ENCODE data around the gene GAMT. TPM values are rescaled to one million over a fixed set of nuclear protein-coding genes. Genes with fewer than 3 reads are reported as not detected.

GAMT gene
- total and polyA plus RNA-seq, 2 donors (not counting 3 experiments of a cell fraction or from before 2014, with no cell fraction given): 22.1 to 36.9 TPM

- dilution Hi-C loops (cut with MboI; ENCODE audit: extremely low pct_ligation_motif_present, low sequenced_read_pairs) (no loop called here), intact Hi-C loops (cut with micrococcal nuclease) (loop anchor here (1.0 to 5.0 kb wide), 5 partner anchors 18 to 104 kb away; partner anchors contain the start of genes DAZAP1 and GAMT)
- DNase-seq (ENCODE audit: low read depth, low spot score) (peak; percentile 89), FAIRE-seq (peak; percentile 91)
- no TSS peak for BruUV-seq (replicated peaks)
- Histone ChIP-seq H3K9me3 (replicated peaks; ENCODE audit: control insufficient read depth, insufficient read depth, low read length) (no peaks in the 10 kb centered on the region), H3K9me1 (replicated peaks; ENCODE audit: control insufficient read depth, extremely low read depth, insufficient read depth, low read length) (no peaks in the 10 kb centered on the region), H3K27ac (ENCODE audit: insufficient read depth, low read depth, low read length) (peak within 1 kb of the TSS; percentile 18), H3K27me3 (ENCODE audit: control insufficient read depth in 2 of 2, insufficient read depth in 2 of 2, low read length in 2 of 2) (no peaks in the 10 kb centered on the region), H3K79me2 (ENCODE audit: control insufficient read depth, insufficient read depth, low read length) (peaks cover 10% of the 10 kb centered on the region), H3K9ac (replicated peaks; ENCODE audit: extremely low read depth, insufficient read depth, low read length) (peak within 1 kb of the TSS; percentile 83), H2AFZ (ENCODE audit: low read depth, low read length) (peak within 1 kb of the TSS; percentile 74), H3K4me2 (ENCODE audit: insufficient read depth, low read length) (peak within 1 kb of the TSS; percentile 91), H3K4me3 (replicated peaks in 1 of 3; ENCODE audit: insufficient read depth in 1 of 3, low read depth in 1 of 3, low read length in 3 of 3) (peak within 1 kb of the TSS; percentile 69 to 84 (median 73)), H3K4me1 (ENCODE audit: control insufficient read depth, extremely low read depth, insufficient read depth, low read length) (peaks cover 7% of the 10 kb centered on the region), H4K20me1 (replicated peaks; ENCODE audit: control insufficient read depth, extremely low read depth, insufficient read depth, low read length) (no peaks in the 10 kb centered on the region), H3K36me3 (ENCODE audit: control insufficient read depth in 2 of 2, extremely low read depth in 1 of 2, insufficient read depth in 2 of 2, low read length in 2 of 2) (peaks cover 0 to 7% of the 10 kb centered on the region in 2 experiments)
- POLR2A ChIA-PET: interaction anchor here (1.0 kb wide), 1 partner anchor 29 kb away, joined by 6 read pairs; a partner anchor contains a TSS
- TF ChIP-seq FOS (IDR thresholded peaks at IDR 0.05; ENCODE audit: borderline replicate concordance, insufficient read depth, low read length) (no peak), EZH2 (IDR thresholded peaks at IDR 0.05; ENCODE audit: borderline replicate concordance, low read depth, low read length, severe bottlenecking) (no peak), MYC (IDR thresholded peaks at IDR 0.05; ENCODE audit: low read depth, low read length) (no peak), JUN (IDR thresholded peaks at IDR 0.05; ENCODE audit: borderline replicate concordance, insufficient read depth, insufficient read length, low read depth) (no peak), MAX (IDR thresholded peaks at IDR 0.05; ENCODE audit: insufficient read depth, insufficient read length) (no peak), GATA2 (IDR thresholded peaks at IDR 0.05; ENCODE audit: insufficient read depth, insufficient read length, low read depth, low read length) (no peak), POLR2AphosphoS5 (IDR thresholded peaks at IDR 0.05; ENCODE audit: insufficient read depth, low read depth, low read length) (peak; percentile 33), POLR2A (IDR thresholded peaks at IDR 0.05; ENCODE audit: low read depth, low read length) (no peak)
- TF ChIP-seq, protein P1, sequence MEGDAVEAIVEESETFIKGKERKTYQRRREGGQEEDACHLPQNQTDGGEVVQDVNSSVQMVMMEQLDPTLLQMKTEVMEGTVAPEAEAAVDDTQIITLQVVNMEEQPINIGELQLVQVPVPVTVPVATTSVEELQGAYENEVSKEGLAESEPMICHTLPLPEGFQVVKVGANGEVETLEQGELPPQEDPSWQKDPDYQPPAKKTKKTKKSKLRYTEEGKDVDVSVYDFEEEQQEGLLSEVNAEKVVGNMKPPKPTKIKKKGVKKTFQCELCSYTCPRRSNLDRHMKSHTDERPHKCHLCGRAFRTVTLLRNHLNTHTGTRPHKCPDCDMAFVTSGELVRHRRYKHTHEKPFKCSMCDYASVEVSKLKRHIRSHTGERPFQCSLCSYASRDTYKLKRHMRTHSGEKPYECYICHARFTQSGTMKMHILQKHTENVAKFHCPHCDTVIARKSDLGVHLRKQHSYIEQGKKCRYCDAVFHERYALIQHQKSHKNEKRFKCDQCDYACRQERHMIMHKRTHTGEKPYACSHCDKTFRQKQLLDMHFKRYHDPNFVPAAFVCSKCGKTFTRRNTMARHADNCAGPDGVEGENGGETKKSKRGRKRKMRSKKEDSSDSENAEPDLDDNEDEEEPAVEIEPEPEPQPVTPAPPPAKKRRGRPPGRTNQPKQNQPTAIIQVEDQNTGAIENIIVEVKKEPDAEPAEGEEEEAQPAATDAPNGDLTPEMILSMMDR (IDR thresholded peaks at IDR 0.05; ENCODE audit: extremely low read depth in 1 of 2, insufficient read depth in 1 of 2, low read depth in 1 of 2, low read length in 2 of 2): peak in 1 of 2 donors; percentile 21
- CTCF ChIA-PET: interaction anchor here (0.7 to 0.9 kb wide), 5 partner anchors 13 to 139 kb away, joined by 3 to 6 read pairs (median 4); no protein-coding TSS in a partner anchor
These were observed 17.8 kb downstream of the GAMT start, which contains the start of gene NDUFS7 for GRCh38 chr19:1383312-1384084. TSS of gene NDUFS7 (plus strand) at chr19:1383907. CDS start at chr19:1383927, 20 bp downstream.
